ENCODE measurements around the gene ABCG1.

DNA sequence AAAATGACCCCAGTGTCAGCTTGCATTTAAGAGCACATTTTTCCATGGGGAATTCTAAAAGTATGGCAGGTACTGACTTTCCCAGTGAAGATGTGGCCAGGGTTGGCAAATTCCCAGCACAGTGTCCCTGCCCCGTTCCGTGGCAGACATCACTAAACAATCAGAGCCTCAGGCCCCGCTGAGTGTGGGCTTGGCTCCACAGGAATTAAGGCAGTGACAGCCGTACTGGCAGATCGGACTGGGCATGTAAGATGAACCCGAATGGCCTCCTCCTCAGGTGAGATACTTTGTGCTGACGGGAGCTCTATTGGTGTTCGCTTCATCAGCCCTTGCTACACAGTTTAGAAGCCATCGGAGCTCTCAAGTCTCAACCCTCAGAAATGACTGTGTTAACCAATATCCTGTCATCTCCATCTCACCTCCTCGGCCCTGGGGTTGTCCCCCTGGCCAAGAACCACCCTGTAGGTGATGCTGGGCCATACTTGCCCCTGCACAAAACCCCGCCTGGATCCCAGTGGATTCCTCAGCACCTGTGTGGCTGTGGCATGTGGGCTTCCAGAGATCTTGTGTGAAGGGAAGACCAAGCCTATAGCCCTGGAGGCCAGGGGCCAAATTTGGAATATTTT is 29.0 kb upstream of the ABCG1 start:
- no peak for TF ChIP-seq ELF4 (IDR thresholded peaks at IDR 0.05)
- TF ChIP-seq TARDBP (IDR thresholded peaks at IDR 0.05), result no peak
- no peak for TF ChIP-seq BHLHE40 (IDR thresholded peaks at IDR 0.05; ENCODE audit: borderline replicate concordance)
- TF ChIP-seq FOXK2 (IDR thresholded peaks at IDR 0.05), result no peak
- no peak for TF ChIP-seq FOXM1 (IDR thresholded peaks at IDR 0.05; ENCODE audit: borderline replicate concordance)

Measured in HEK293T (cell line).